ENCODE results near the gene PARVB.

Gene PARVB

GRCh38 chr22:44025171-44026065 lies 1.3 kb downstream of the PARVB start:
- no peak for DNase-seq
- H3K27ac ChIP-seq (ENCODE audit: insufficient read depth, low read length, poor library complexity, severe bottlenecking) = no peak overlapping the region
- H3K4me1 ChIP-seq (ENCODE audit: control insufficient read depth, insufficient read depth, low read length, poor library complexity, severe bottlenecking) = peaks cover 12% of the 10 kb centered on the region
- no peak overlapping the region for H3K4me3 ChIP-seq (ENCODE audit: insufficient read depth, low read depth, low read length, poor library complexity, severe bottlenecking)
- no peaks in the 10 kb centered on the region for H3K9me3 ChIP-seq (ENCODE audit: control insufficient read depth, low read length)
- no peaks in the 10 kb centered on the region for H3K27me3 ChIP-seq (replicated peaks; ENCODE audit: control insufficient read depth, insufficient read depth, low read length, poor library complexity, severe bottlenecking)
- H3K36me3 ChIP-seq (ENCODE audit: control insufficient read depth, insufficient read depth, low read length) = no peaks in the 10 kb centered on the region

GRCh38 chr22:44026066-44026629 lies 2.0 kb downstream of the PARVB start:
- H3K4me3 ChIP-seq (ENCODE audit: insufficient read depth, low read depth, low read length, poor library complexity, severe bottlenecking) = no peak overlapping the region
- DNase-seq = no peak
- peaks cover 18% of the 10 kb centered on the region for H3K4me1 ChIP-seq (ENCODE audit: control insufficient read depth, insufficient read depth, low read length, poor library complexity, severe bottlenecking)
- H3K27ac ChIP-seq (ENCODE audit: insufficient read depth, low read length, poor library complexity, severe bottlenecking) = peak overlapping the region; percentile 77
- H3K27me3 ChIP-seq (replicated peaks; ENCODE audit: control insufficient read depth, insufficient read depth, low read length, poor library complexity, severe bottlenecking) = no peaks in the 10 kb centered on the region
- no peaks in the 10 kb centered on the region for H3K36me3 ChIP-seq (ENCODE audit: control insufficient read depth, insufficient read depth, low read length)
- no peaks in the 10 kb centered on the region for H3K9me3 ChIP-seq (ENCODE audit: control insufficient read depth, low read length)

GRCh38 chr22:44026630-44027511 lies 2.8 kb downstream of the PARVB start:
- H3K4me3 ChIP-seq (ENCODE audit: insufficient read depth, low read depth, low read length, poor library complexity, severe bottlenecking) = peak overlapping the region; percentile 35

GRCh38 chr22:44028091-44028490 lies 4.0 kb downstream of the PARVB start:
- H3K4me1 ChIP-seq (ENCODE audit: control insufficient read depth, insufficient read depth, low read length, poor library complexity, severe bottlenecking) = peaks cover 22% of the 10 kb centered on the region
- DNase-seq = no peak
- H3K27me3 ChIP-seq (replicated peaks; ENCODE audit: control insufficient read depth, insufficient read depth, low read length, poor library complexity, severe bottlenecking) = no peaks in the 10 kb centered on the region
- H3K9me3 ChIP-seq (ENCODE audit: control insufficient read depth, low read length) = no peaks in the 10 kb centered on the region
- H3K36me3 ChIP-seq (ENCODE audit: control insufficient read depth, insufficient read depth, low read length) = no peaks in the 10 kb centered on the region
- H3K27ac ChIP-seq (ENCODE audit: insufficient read depth, low read length, poor library complexity, severe bottlenecking) = no peak overlapping the region
- H3K4me3 ChIP-seq (ENCODE audit: insufficient read depth, low read depth, low read length, poor library complexity, severe bottlenecking) = no peak overlapping the region

More at GRCh38 chr22:44026630-44027511, 2.8 kb downstream of the PARVB start:
- H3K36me3 ChIP-seq (ENCODE audit: control insufficient read depth, insufficient read depth, low read length) = no peaks in the 10 kb centered on the region
- peak overlapping the region; percentile 77 for H3K27ac ChIP-seq (ENCODE audit: insufficient read depth, low read length, poor library complexity, severe bottlenecking)
- no peaks in the 10 kb centered on the region for H3K27me3 ChIP-seq (replicated peaks; ENCODE audit: control insufficient read depth, insufficient read depth, low read length, poor library complexity, severe bottlenecking)
- peaks cover 22% of the 10 kb centered on the region for H3K4me1 ChIP-seq (ENCODE audit: control insufficient read depth, insufficient read depth, low read length, poor library complexity, severe bottlenecking)
- no peaks in the 10 kb centered on the region for H3K9me3 ChIP-seq (ENCODE audit: control insufficient read depth, low read length)
- DNase-seq = peak; percentile 34 to 61 (median 55)

- H3K9me3 ChIP-seq (ENCODE audit: control insufficient read depth, low read length) = no peaks in the 10 kb centered on the region
- DNase-seq = no peak
- no peaks in the 10 kb centered on the region for H3K36me3 ChIP-seq (ENCODE audit: control insufficient read depth, insufficient read depth, low read length)
- no peak overlapping the region for H3K27ac ChIP-seq (ENCODE audit: insufficient read depth, low read length, poor library complexity, severe bottlenecking)
- H3K4me1 ChIP-seq (ENCODE audit: control insufficient read depth, insufficient read depth, low read length, poor library complexity, severe bottlenecking) = peaks cover 18% of the 10 kb centered on the region
- no peak overlapping the region for H3K4me3 ChIP-seq (ENCODE audit: insufficient read depth, low read depth, low read length, poor library complexity, severe bottlenecking)
- H3K27me3 ChIP-seq (replicated peaks; ENCODE audit: control insufficient read depth, insufficient read depth, low read length, poor library complexity, severe bottlenecking) = no peaks in the 10 kb centered on the region
These were observed 5.0 kb downstream of the PARVB start for GRCh38 chr22:44029069-44029468.

- Histone ChIP-seq H3K4me3 (ENCODE audit: insufficient read depth, low read depth, low read length, poor library complexity, severe bottlenecking) (no peak overlapping the region), H3K27ac (ENCODE audit: insufficient read depth, low read length, poor library complexity, severe bottlenecking) (no peak overlapping the region), H3K9me3 (ENCODE audit: control insufficient read depth, low read length) (no peaks in the 10 kb centered on the region), H3K36me3 (ENCODE audit: control insufficient read depth, insufficient read depth, low read length) (no peaks in the 10 kb centered on the region), H3K4me1 (ENCODE audit: control insufficient read depth, insufficient read depth, low read length, poor library complexity, severe bottlenecking) (peaks cover 18% of the 10 kb centered on the region), H3K27me3 (replicated peaks; ENCODE audit: control insufficient read depth, insufficient read depth, low read length, poor library complexity, severe bottlenecking) (no peaks in the 10 kb centered on the region)
- no peak for DNase-seq
These were observed 6.1 kb downstream of the PARVB start for GRCh38 chr22:44030051-44030701.

- H3K9me3 ChIP-seq (ENCODE audit: control insufficient read depth, low read length) = no peaks in the 10 kb centered on the region
- H3K27ac ChIP-seq (ENCODE audit: insufficient read depth, low read length, poor library complexity, severe bottlenecking) = peak overlapping the region; percentile 20
- H3K36me3 ChIP-seq (ENCODE audit: control insufficient read depth, insufficient read depth, low read length) = no peaks in the 10 kb centered on the region
- peaks cover 18% of the 10 kb centered on the region for H3K4me1 ChIP-seq (ENCODE audit: control insufficient read depth, insufficient read depth, low read length, poor library complexity, severe bottlenecking)
- DNase-seq = no peak
- H3K4me3 ChIP-seq (ENCODE audit: insufficient read depth, low read depth, low read length, poor library complexity, severe bottlenecking) = peak overlapping the region; percentile 6
- H3K27me3 ChIP-seq (replicated peaks; ENCODE audit: control insufficient read depth, insufficient read depth, low read length, poor library complexity, severe bottlenecking) = no peaks in the 10 kb centered on the region
These were observed 6.6 kb downstream of the PARVB start for GRCh38 chr22:44030702-44031082.

GRCh38 chr22:44031158-44031952 lies 7.3 kb downstream of the PARVB start:
- Histone ChIP-seq H3K27me3 (replicated peaks; ENCODE audit: control insufficient read depth, insufficient read depth, low read length, poor library complexity, severe bottlenecking) (no peaks in the 10 kb centered on the region), H3K27ac (ENCODE audit: insufficient read depth, low read length, poor library complexity, severe bottlenecking) (peak overlapping the region; percentile 20), H3K4me3 (ENCODE audit: insufficient read depth, low read depth, low read length, poor library complexity, severe bottlenecking) (peak overlapping the region; percentile 6), H3K36me3 (ENCODE audit: control insufficient read depth, insufficient read depth, low read length) (no peaks in the 10 kb centered on the region), H3K9me3 (ENCODE audit: control insufficient read depth, low read length) (no peaks in the 10 kb centered on the region), H3K4me1 (ENCODE audit: control insufficient read depth, insufficient read depth, low read length, poor library complexity, severe bottlenecking) (peaks cover 18% of the 10 kb centered on the region)
- no peak for DNase-seq

- peaks cover 13% of the 10 kb centered on the region for H3K4me1 ChIP-seq (ENCODE audit: control insufficient read depth, insufficient read depth, low read length, poor library complexity, severe bottlenecking)
- no peaks in the 10 kb centered on the region for H3K36me3 ChIP-seq (ENCODE audit: control insufficient read depth, insufficient read depth, low read length)
- DNase-seq = no peak
These were observed 8.1 kb downstream of the PARVB start for GRCh38 chr22:44032126-44032730.

More at GRCh38 chr22:44032126-44032730, 8.1 kb downstream of the PARVB start:
- no peaks in the 10 kb centered on the region for H3K9me3 ChIP-seq (ENCODE audit: control insufficient read depth, low read length)
- H3K27me3 ChIP-seq (replicated peaks; ENCODE audit: control insufficient read depth, insufficient read depth, low read length, poor library complexity, severe bottlenecking) = no peaks in the 10 kb centered on the region
- H3K27ac ChIP-seq (ENCODE audit: insufficient read depth, low read length, poor library complexity, severe bottlenecking) = peak overlapping the region; percentile 5
- no peak overlapping the region for H3K4me3 ChIP-seq (ENCODE audit: insufficient read depth, low read depth, low read length, poor library complexity, severe bottlenecking)

Measured in effector memory CD4-positive, alpha-beta T cell (primary cell).